Suppressor macrophage treated with lipopolysaccharide for 1 hour (primary cell): ENCODE data around the gene MAB21L3.

Experiments used
- DNase-seq, 3 donors: peaks; one replicate each; pipeline ENCODE4 v3.0.0-alpha.2; 2020 to 2022

MAB21L3 gene

DNA sequence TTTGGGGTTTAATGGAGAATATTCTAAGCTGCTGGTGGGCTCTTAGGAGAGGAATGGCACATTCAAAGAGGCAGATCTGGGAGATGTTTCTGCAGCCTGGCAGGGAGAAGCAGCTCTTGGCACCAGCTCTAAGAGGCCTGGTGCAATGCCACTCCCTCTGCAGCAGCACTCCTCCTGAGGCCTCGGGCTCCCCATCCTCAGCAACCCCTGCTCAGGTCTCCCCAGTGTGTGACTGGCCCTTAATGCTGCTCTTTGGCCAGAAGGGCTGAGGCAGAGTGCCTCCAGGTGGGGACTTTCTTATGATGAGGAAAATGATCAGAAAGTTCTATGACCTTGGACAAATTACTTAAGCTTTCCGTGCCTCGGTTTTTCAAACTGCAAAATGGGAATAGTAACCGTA, 55.5 kb downstream of the MAB21L3 start:
- DNase-seq: no peak

DNA sequence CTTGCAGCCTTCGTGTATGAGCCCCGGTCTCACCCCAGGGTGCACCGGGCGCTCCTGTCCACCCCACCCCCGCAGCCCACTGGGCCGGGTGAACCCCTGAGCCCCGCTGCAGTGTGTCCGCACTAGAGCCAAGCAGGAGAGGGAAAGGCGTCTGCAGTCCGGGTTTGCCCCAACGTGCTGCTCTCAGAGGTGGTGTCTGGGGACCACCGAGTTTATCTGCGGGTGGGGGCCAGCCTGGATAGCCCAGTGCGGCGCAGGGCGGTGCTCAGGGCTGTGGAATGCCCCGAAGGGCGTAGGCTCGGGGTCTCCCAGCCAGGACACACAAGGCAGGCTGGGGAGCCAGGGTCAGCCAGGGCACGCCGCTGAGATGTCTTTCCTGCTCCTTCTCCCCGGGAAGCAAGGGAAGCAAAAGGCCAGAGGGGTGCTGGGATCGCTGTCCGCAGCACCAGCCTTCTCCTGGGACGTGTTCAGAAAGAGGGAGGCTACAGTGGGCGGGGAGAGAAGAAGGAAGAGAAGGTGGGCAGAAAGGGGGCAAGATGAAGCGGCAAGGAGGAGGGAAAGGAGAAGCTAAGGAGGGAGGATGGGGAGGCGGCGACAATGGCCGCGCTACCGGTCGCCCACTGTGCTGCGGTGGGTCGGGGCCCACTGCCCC, 56.6 kb downstream of the MAB21L3 start:
- peak in 1 of 3 donors; percentile 11 for DNase-seq

DNA sequence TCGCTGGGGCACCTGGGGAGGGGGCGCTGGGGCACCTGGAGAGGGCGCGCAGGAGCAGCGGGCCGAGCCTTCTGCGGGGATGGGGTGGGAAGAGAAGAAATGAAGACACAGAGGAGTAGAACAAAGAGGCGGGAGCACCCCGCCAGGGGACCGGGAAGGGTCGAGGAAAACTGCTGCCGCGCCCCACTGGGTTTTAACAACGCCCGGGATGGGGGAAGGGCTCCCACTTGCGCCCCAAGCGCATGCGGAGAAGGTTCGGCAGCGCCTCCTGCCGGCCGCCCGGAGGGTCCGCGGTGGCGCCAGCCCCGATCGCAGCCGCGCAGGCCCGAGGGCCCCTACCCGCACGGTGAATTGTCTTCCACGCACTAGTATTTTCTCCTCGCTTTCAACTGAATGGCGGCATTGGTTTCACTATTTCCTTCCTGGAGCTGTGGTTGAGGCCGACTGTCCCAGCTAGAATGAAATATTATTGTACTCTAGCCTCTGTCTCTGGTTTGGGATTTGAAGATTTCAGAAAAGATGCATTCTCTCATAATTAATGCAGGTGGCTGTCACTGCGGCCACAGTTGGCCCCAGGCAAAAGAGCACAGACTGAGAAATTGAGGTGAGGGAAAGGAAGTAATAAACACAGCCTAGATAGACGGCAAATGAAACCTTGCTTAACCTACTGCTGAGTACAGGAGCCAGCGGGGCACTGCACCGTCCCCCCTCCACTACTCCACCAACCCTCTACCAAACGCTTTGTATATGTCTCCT, 57.3 kb downstream of the MAB21L3 start:
- DNase-seq: peak; percentile 74 to 92 (median 82)

DNA sequence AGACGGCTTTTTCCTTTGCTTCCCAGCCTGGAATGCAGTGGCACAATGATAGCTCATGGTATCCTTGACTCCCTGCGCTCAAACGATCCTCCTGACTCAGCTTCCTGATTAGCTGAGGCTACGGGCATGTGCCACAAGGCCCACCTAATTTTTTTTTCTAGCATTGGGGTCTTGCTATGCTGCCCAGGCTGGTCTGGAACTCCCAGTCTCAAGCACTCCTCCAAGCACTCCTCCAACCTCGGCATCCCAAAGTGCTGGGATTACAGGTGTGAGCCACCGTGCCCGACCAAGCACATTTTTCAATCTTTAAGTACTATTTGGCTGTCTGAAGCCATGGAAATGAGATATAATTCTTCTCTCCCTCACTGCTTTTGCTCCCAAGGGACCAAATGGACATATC, 58.7 kb downstream of the MAB21L3 start:
- DNase-seq: no peak

DNA sequence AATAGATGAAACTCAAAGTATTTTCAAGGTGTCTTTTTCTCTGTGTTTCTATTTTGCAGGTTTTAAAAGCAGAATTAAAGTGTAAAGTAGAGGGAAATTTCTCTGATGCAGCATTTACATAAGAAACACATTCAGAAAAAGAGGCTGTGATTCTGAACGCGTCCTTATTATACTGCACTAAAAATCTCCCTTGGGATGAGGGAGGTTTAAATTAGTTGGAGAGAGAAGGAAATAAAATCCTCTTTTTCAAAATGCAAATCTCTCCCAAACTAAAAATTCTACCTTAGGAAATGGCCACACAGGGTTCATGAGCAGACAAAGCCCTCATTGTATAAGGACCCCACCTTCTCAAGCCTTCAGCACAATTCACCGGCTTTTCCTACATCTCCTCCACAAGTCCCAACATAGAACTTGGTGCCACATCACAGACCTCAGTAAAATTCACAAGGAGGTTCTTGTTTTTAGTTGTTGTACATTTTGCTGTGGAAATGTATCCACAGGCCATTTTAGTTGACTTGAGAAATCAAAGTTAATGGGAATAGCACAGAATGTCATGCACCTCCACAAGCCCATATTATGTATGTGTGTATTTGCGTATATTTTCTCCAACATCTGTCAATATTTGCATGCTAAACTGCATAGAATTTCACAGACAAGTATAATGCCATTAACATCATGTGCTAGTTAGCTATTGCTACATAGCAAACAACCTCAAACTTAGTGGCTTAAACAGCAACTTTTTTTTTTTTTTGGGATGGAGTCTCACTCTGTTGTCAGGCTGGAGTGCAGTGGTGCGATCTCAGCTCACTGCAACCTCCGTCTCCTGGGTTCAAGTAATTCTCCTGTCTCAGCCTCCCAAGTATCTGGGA, 59.8 kb downstream of the MAB21L3 start:
- DNase-seq: no peak

DNA sequence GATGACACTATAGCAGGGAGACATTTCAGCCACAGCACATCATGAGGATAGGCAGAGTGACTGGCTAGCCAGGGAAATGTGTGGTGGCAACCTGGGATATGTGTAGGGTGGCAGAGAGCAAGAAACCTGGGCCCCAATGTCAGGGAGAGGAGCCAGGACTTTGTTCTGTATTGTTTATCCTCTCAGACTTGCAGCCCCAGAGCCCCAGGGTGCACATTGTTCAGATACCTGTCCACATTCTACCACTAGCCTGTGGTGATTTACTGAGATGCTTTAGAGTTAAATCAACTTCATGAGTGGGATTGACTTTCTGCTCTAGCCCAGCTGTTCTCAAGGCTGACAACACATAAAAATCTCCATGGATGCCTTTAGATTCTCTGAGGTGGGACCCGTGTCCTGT, 61.5 kb downstream of the MAB21L3 start:
- no peak for DNase-seq

DNA sequence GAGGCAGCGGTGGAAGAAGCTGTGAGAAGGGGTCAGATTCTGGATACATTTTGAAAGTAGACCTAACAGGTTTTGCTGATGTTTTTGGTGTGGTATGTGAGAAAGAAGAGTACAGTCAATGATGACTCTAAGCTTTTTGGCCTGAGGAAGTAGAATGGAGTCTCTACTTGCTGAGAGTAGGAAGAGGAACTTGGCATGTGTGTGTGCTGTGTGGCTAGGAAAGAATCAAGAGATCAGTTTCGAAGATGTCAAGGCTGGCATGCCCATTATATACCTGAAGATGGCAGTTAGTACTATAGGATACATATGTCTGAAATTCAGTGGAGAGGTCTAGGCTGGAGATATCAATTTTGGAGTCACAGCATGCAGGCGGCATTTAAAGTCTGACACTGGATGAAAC, 64.4 kb downstream of the MAB21L3 start:
- peak in 2 of 3 donors; percentile 23 to 29 for DNase-seq

DNA sequence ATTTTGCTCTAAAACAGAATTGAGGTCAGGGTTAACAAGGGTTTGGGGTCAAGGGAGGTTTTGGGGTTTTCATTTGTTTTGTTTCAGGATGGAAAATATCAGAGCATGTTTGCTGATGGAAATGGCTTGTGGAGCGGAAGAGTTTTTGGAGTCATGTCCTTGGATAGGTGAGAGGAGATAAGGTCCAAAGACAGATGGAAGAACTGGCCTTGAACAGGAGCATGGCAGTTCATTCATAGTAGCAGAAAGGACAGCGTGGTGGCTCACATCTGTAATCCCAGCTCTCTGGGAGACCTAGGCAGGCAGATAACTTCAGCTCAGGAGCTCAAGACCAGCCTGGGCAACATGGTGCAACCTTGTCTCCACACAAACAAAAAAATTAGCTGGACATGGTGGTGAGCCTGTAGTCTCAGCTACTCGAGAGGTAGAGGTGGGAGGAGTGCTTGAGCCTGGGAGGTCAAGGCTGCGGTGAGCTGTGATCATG, 65.1 kb downstream of the MAB21L3 start:
- DNase-seq: no peak

DNA sequence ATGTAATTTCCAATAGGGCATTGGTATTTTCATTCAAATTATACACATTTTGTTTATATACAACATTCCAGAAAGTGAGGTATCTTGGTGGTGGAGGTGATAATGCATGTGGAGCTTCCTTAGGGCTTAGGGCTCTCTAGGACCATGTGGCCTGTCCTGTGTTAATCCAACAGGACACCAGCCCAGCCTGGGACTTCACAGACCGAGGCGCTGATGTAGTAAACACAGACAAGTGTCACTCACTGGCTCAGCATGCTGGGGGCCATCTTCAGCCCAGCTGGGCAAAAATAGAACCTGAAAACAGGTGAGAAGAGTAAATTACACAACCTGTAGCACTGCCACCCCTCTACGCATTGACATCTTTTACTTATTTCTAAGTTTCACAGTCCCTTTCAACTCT, 66.7 kb downstream of the MAB21L3 start:
- no peak for DNase-seq

DNA sequence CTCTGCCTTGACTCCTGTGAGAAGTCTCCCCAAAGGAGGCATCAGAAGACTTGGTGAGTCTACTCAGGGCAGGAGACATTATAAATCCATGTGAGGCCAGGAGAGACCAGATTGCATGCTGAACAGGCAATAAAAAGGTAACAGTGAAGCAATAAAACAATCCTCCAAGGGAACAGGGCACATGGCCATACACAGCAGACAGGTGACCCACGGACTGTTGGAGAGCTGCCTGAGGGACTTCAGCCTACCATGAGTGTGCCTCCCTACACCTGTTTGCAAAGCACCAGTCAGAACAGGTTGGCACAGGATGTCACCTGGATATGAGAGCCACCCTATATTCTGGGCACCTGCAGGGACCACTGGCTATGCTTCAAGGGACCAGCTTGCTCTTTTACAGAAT, 67.6 kb downstream of the MAB21L3 start:
- no peak for DNase-seq

DNA sequence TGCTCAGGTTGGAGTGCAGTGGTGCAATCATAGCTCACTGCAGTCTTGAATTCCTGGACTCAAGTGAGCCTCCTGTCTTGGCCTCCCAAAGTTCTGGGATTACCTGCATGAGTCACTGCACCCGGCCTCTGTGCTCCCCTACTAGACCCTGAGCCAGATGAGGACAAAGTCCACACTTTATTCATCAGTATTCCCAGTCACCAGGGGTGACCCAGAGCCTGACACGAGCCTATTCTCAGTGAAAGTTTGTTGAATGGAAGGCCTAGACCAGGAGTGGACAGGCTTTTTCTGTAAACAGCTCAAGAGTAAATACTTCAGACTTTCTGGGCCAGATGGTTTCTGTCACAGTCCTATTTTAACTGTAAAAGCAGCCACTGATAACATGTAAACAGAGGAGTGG, 68.2 kb downstream of the MAB21L3 start:
- DNase-seq: no peak

DNA sequence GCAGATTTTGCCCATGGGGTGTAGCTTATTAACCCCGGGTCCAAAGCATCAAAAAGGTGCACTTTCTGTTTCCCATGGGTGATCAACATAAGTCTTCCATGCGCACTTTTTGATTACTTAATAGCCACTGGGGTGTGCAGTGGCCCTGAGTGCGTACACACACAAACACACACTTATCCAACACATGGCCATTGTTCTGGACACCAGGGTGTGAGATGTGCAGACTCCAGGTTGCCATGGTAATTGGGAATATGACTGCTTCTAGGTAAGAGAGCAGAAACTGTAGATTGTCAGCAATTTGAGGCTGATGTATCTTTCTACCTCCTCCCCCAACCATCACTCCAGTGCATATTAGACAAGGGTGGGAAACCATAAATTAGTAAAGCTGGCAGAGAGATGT, 68.8 kb downstream of the MAB21L3 start:
- no peak for DNase-seq

DNA sequence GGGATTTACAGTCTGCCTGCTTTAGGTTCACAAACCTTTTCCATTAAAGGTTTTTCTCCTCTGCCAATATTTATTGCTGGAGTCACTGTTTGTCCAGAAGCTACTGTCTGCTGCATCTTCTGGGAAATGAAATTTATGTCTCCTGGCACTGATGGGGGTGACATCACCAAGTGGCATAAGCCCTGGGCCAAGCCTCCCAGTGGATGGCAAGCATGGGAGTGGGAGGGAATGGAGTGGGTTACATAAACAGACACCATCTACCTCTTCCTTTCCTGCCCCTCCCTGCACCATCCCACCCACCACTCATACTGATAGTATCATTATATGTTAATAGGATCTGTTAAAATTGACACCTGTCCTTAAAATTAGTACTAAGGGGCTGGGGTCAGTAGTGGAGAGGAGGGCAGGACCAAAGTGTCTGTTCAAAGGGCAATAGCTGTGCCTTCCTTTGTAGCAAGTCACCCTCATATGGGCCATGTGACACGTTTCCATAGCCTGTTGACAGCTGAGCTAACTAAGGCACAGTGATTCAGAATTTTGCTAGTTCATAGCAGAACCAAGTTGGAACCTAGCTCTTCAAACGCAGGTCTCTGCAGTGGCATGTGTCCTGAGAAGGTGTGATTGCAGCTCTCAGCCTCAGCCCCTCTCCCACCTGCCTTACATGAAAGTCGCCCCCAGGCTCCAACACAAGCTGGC, 71.0 kb downstream of the MAB21L3 start:
- no peak for DNase-seq
